ENCODE results near the gene SH3BP2. TPM values are rescaled to one million over a fixed set of nuclear protein-coding genes. Genes with fewer than 3 reads are reported as not detected.
A peak's percentile ranks its signal among the peaks of the same experiment; 100 is the strongest.

SH3BP2 gene
- polyA plus RNA-seq, 2 donors, result 14.3 to 45.1 TPM

GRCh38 chr4:2810388-2810787 is 17.5 kb downstream of the SH3BP2 start:
- H3K27me3 ChIP-seq (ENCODE audit: control insufficient read depth in 1 of 2, insufficient read depth in 2 of 2, low read length in 2 of 2), result no peaks in the 10 kb centered on the region
- H3K36me3 ChIP-seq (ENCODE audit: control insufficient read depth in 2 of 2, insufficient read depth in 2 of 2, low read length in 1 of 2), result peaks cover 0 to 11% of the 10 kb centered on the region in 2 donors
- WGBS, 2 donors, result 84 to 89% methylated on average over 10 of the region's 10 CpGs
- H3K4me1 ChIP-seq (ENCODE audit: control insufficient read depth in 2 of 2, insufficient read depth in 2 of 2, low read length in 1 of 2), result peaks cover 20 to 32% of the 10 kb centered on the region in 2 donors
- H3K27ac ChIP-seq (ENCODE audit: low read depth in 2 of 2, low read length in 1 of 2), result peak overlapping the region in 1 of 2 donors; percentile 15
- no peak overlapping the region for H3K4me3 ChIP-seq (ENCODE audit: low read depth in 1 of 2, low read length in 2 of 2)
- H3K9me3 ChIP-seq (ENCODE audit: control insufficient read depth in 2 of 2, insufficient read depth in 1 of 2, low read depth in 1 of 2, low read length in 1 of 2), result no peaks in the 10 kb centered on the region

GRCh38 chr4:2811830-2812611 is 19.1 kb downstream of the SH3BP2 start:
- Histone ChIP-seq H3K27ac (ENCODE audit: low read depth in 2 of 2, low read length in 1 of 2) (peak overlapping the region; percentile 38 to 74), H3K36me3 (ENCODE audit: control insufficient read depth in 2 of 2, insufficient read depth in 2 of 2, low read length in 1 of 2) (peaks cover 0 to 11% of the 10 kb centered on the region in 2 donors), H3K9me3 (ENCODE audit: control insufficient read depth in 2 of 2, insufficient read depth in 1 of 2, low read depth in 1 of 2, low read length in 1 of 2) (no peaks in the 10 kb centered on the region), H3K4me3 (ENCODE audit: low read depth in 1 of 2, low read length in 2 of 2) (peak overlapping the region; percentile 19 to 48), H3K27me3 (ENCODE audit: control insufficient read depth in 1 of 2, insufficient read depth in 2 of 2, low read length in 2 of 2) (no peaks in the 10 kb centered on the region), H3K4me1 (ENCODE audit: control insufficient read depth in 2 of 2, insufficient read depth in 2 of 2, low read length in 1 of 2) (peaks cover 9 to 17% of the 10 kb centered on the region in 2 donors)
- WGBS, 2 donors, result 56 to 57% methylated on average over 16 to 21 of the region's 21 CpGs

GRCh38 chr4:2812612-2813354 is 19.9 kb downstream of the SH3BP2 start:
- Histone ChIP-seq H3K36me3 (ENCODE audit: control insufficient read depth in 2 of 2, insufficient read depth in 2 of 2, low read length in 1 of 2) (peaks cover 0 to 6% of the 10 kb centered on the region in 2 donors), H3K27me3 (ENCODE audit: control insufficient read depth in 1 of 2, insufficient read depth in 2 of 2, low read length in 2 of 2) (no peaks in the 10 kb centered on the region), H3K27ac (ENCODE audit: low read depth in 2 of 2, low read length in 1 of 2) (peak overlapping the region; percentile 38 to 74), H3K4me3 (ENCODE audit: low read depth in 1 of 2, low read length in 2 of 2) (peak overlapping the region; percentile 19 to 48), H3K9me3 (ENCODE audit: control insufficient read depth in 2 of 2, insufficient read depth in 1 of 2, low read depth in 1 of 2, low read length in 1 of 2) (no peaks in the 10 kb centered on the region), H3K4me1 (ENCODE audit: control insufficient read depth in 2 of 2, insufficient read depth in 2 of 2, low read length in 1 of 2) (peaks cover 7 to 14% of the 10 kb centered on the region in 2 donors)
- 46 to 61% methylated on average over 20 of the region's 20 CpGs for WGBS, 2 donors

- H3K4me1 ChIP-seq (ENCODE audit: control insufficient read depth in 2 of 2, insufficient read depth in 2 of 2, low read length in 1 of 2), result peaks cover 4 to 13% of the 10 kb centered on the region in 2 donors
- no peaks in the 10 kb centered on the region for H3K9me3 ChIP-seq (ENCODE audit: control insufficient read depth in 2 of 2, insufficient read depth in 1 of 2, low read depth in 1 of 2, low read length in 1 of 2)
- H3K27ac ChIP-seq (ENCODE audit: low read depth in 2 of 2, low read length in 1 of 2), result peak overlapping the region in 1 of 2 donors; percentile 16
- peak overlapping the region in 1 of 2 donors; percentile 48 for H3K4me3 ChIP-seq (ENCODE audit: low read depth in 1 of 2, low read length in 2 of 2)
- peaks cover 0 to 6% of the 10 kb centered on the region in 2 donors for H3K36me3 ChIP-seq (ENCODE audit: control insufficient read depth in 2 of 2, insufficient read depth in 2 of 2, low read length in 1 of 2)
- no peaks in the 10 kb centered on the region for H3K27me3 ChIP-seq (ENCODE audit: control insufficient read depth in 1 of 2, insufficient read depth in 2 of 2, low read length in 2 of 2)
- WGBS, 2 donors, result 77 to 78% methylated on average over 17 of the region's 17 CpGs
These were observed 20.8 kb downstream of the SH3BP2 start for GRCh38 chr4:2813446-2814405.

- H3K4me1 ChIP-seq (ENCODE audit: control insufficient read depth in 2 of 2, insufficient read depth in 2 of 2, low read length in 1 of 2), result peaks cover 4 to 11% of the 10 kb centered on the region in 2 donors
- no peaks in the 10 kb centered on the region for H3K27me3 ChIP-seq (ENCODE audit: control insufficient read depth in 1 of 2, insufficient read depth in 2 of 2, low read length in 2 of 2)
- H3K4me3 ChIP-seq (ENCODE audit: low read depth in 1 of 2, low read length in 2 of 2), result no peak overlapping the region
- H3K36me3 ChIP-seq (ENCODE audit: control insufficient read depth in 2 of 2, insufficient read depth in 2 of 2, low read length in 1 of 2), result peaks cover 0 to 5% of the 10 kb centered on the region in 2 donors
- no peak overlapping the region for H3K27ac ChIP-seq (ENCODE audit: low read depth in 2 of 2, low read length in 1 of 2)
- WGBS, 2 donors, result 79 to 80% methylated on average over 7 of the region's 7 CpGs
- H3K9me3 ChIP-seq (ENCODE audit: control insufficient read depth in 2 of 2, insufficient read depth in 1 of 2, low read depth in 1 of 2, low read length in 1 of 2), result no peaks in the 10 kb centered on the region
These were observed 21.9 kb downstream of the SH3BP2 start for GRCh38 chr4:2814627-2815270.

- Histone ChIP-seq H3K27ac (ENCODE audit: low read depth in 2 of 2, low read length in 1 of 2) (no peak overlapping the region), H3K27me3 (ENCODE audit: control insufficient read depth in 1 of 2, insufficient read depth in 2 of 2, low read length in 2 of 2) (no peaks in the 10 kb centered on the region), H3K9me3 (ENCODE audit: control insufficient read depth in 2 of 2, insufficient read depth in 1 of 2, low read depth in 1 of 2, low read length in 1 of 2) (no peaks in the 10 kb centered on the region), H3K4me1 (ENCODE audit: control insufficient read depth in 2 of 2, insufficient read depth in 2 of 2, low read length in 1 of 2) (peaks cover 4 to 6% of the 10 kb centered on the region in 2 donors), H3K4me3 (ENCODE audit: low read depth in 1 of 2, low read length in 2 of 2) (no peak overlapping the region), H3K36me3 (ENCODE audit: control insufficient read depth in 2 of 2, insufficient read depth in 2 of 2, low read length in 1 of 2) (peaks cover 0 to 13% of the 10 kb centered on the region in 2 donors)
- 91 to 94% methylated on average over 1 of the region's 1 CpG for WGBS, 2 donors
These were observed 23.6 kb downstream of the SH3BP2 start for GRCh38 chr4:2816401-2816954.

GRCh38 chr4:2817137-2817536 is 24.3 kb downstream of the SH3BP2 start:
- WGBS, 2 donors, result 69 to 80% methylated on average over 4 of the region's 4 CpGs
- Histone ChIP-seq H3K9me3 (ENCODE audit: control insufficient read depth in 2 of 2, insufficient read depth in 1 of 2, low read depth in 1 of 2, low read length in 1 of 2) (no peaks in the 10 kb centered on the region), H3K27ac (ENCODE audit: low read depth in 2 of 2, low read length in 1 of 2) (no peak overlapping the region), H3K27me3 (ENCODE audit: control insufficient read depth in 1 of 2, insufficient read depth in 2 of 2, low read length in 2 of 2) (no peaks in the 10 kb centered on the region), H3K4me3 (ENCODE audit: low read depth in 1 of 2, low read length in 2 of 2) (no peak overlapping the region), H3K4me1 (ENCODE audit: control insufficient read depth in 2 of 2, insufficient read depth in 2 of 2, low read length in 1 of 2) (peaks cover 4 to 5% of the 10 kb centered on the region in 2 donors), H3K36me3 (ENCODE audit: control insufficient read depth in 2 of 2, insufficient read depth in 2 of 2, low read length in 1 of 2) (peaks cover 0 to 13% of the 10 kb centered on the region in 2 donors)

GRCh38 chr4:2817701-2818350 is 24.9 kb downstream of the SH3BP2 start:
- Histone ChIP-seq H3K27me3 (ENCODE audit: control insufficient read depth in 1 of 2, insufficient read depth in 2 of 2, low read length in 2 of 2) (no peaks in the 10 kb centered on the region), H3K27ac (ENCODE audit: low read depth in 2 of 2, low read length in 1 of 2) (no peak overlapping the region), H3K36me3 (ENCODE audit: control insufficient read depth in 2 of 2, insufficient read depth in 2 of 2, low read length in 1 of 2) (peaks cover 0 to 17% of the 10 kb centered on the region in 2 donors), H3K4me3 (ENCODE audit: low read depth in 1 of 2, low read length in 2 of 2) (peak overlapping the region; percentile 60 to 66), H3K9me3 (ENCODE audit: control insufficient read depth in 2 of 2, insufficient read depth in 1 of 2, low read depth in 1 of 2, low read length in 1 of 2) (no peaks in the 10 kb centered on the region), H3K4me1 (ENCODE audit: control insufficient read depth in 2 of 2, insufficient read depth in 2 of 2, low read length in 1 of 2) (peaks cover 4 to 5% of the 10 kb centered on the region in 2 donors)
- whole genome bisulfite sequencing, 2 donors, result 8 to 16% methylated on average over 34 to 65 of the region's 65 CpGs

Measured in esophagus (tissue), 2 donors.